Activated naive CD4-positive, alpha-beta T cell treated with anti-CD3 and anti-CD28 coated beads, Interleukin-2, amount 10 ng/mL, durations not matched to agents 7 days and 5 days (primary cell): ENCODE measurements around the gene TMEM30B.
"Not testable (repeated sequence)": the region's sequence is repeated elsewhere in the genome, so short reads cannot be mapped to it uniquely, and the experiment has no call there.

Experiments
- CTCF ChIA-PET: fragments of 350-600 bp; sonication (Branson Sonifier 250); formaldehyde crosslinking; loops from one replicate; lab custom pipeline; 2021; ENCODE audit warnings: antibody characterized with exemption; lab: Charles Lee
- DNase-seq: peaks from one replicate; pipeline ENCODE4 v3.0.0-alpha.2; 2020
- H3K27ac Mint-ChIP-seq: one replicate; pipeline ENCODE4 v1.8.0; 2021; ENCODE audit warnings: mild to moderate bottlenecking, moderate library complexity, mixed read lengths
- H3K27me3 Mint-ChIP-seq: one replicate; pipeline ENCODE4 v1.8.0; 2021; ENCODE audit warnings: mild to moderate bottlenecking, mixed read lengths
- H3K36me3 Mint-ChIP-seq: one replicate; pipeline ENCODE4 v1.8.0; 2021; ENCODE audit warnings: mixed read lengths
- H3K4me1 Mint-ChIP-seq: one replicate; pipeline ENCODE4 v1.8.0; 2021; ENCODE audit warnings: mixed read lengths
- H3K4me3 Mint-ChIP-seq: one replicate; pipeline ENCODE4 v1.8.0; 2021; ENCODE audit warnings: mild to moderate bottlenecking, moderate library complexity, mixed read lengths
- H3K9me3 Mint-ChIP-seq: one replicate; pipeline ENCODE4 v1.8.0; 2021; ENCODE audit warnings: mixed read lengths

TMEM30B gene

GRCh38 chr14:61320170-61320569 lies 39.0 kb upstream of the TMEM30B start:
- not testable (repeated sequence) for DNase-seq, H3K4me3 Mint-ChIP-seq, H3K9me3 Mint-ChIP-seq, H3K27ac Mint-ChIP-seq, H3K27me3 Mint-ChIP-seq
- H3K36me3 Mint-ChIP-seq = peaks cover 25% of the 10 kb centered on the region
- peaks cover 14% of the 10 kb centered on the region for H3K4me1 Mint-ChIP-seq
- CTCF ChIA-PET = interaction anchor here (0.8 to 2.0 kb wide), 5 partner anchors 9 to 141 kb away, joined by 3 to 6 read pairs (median 3); no protein-coding TSS in a partner anchor

DNA sequence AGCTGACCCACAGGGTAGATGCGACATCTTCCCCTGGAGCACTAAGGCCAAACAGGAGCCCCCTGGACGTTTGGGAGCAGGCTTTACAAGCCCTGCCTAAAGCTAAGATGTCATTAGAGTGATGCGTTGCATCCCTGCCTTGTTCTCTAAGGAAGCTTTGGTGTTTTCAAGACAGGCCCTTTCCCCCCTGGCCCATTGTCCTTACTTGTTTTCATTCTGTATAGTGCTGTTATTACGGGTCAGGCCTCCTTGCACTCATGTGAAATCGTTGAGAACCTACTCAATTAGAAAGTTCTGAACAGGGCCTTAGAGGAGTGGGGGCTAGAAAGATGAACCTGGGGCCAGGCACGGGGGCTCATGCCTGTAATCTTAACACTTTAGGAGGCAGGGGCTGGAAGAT lies 38.6 kb upstream of the TMEM30B start:
- no peak for DNase-seq
- CTCF ChIA-PET = interaction anchor here (0.9 to 2.0 kb wide), 4 partner anchors 9 to 141 kb away, joined by 3 to 6 read pairs (median 3); no protein-coding TSS in a partner anchor
- peaks cover 23% of the 10 kb centered on the region for H3K36me3 Mint-ChIP-seq
- H3K27me3 Mint-ChIP-seq = no peaks in the 10 kb centered on the region
- no peaks in the 10 kb centered on the region for H3K9me3 Mint-ChIP-seq
- H3K4me3 Mint-ChIP-seq = no peak overlapping the region
- peaks cover 9% of the 10 kb centered on the region for H3K4me1 Mint-ChIP-seq
- H3K27ac Mint-ChIP-seq = no peak overlapping the region

DNA sequence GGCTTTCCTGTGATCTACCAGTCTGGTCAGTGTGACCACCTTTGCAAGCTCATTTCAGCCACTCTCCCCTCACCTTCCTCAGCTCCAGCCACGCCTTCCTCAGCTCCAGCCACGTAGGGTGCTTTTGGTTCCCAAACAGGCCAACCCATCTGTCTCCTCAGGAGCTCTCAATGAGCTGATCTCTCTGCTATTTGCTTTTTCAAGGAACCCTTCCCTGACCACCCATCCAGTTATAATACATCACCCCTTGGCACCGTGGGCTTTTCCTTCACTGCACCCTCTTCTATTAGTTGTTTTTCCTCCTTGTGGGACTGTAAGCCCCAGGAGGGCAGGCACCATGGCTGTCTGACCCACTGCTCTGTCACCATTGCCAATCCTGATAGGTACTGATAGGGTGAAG lies 37.9 kb upstream of the TMEM30B start:
- peaks cover 6% of the 10 kb centered on the region for H3K4me1 Mint-ChIP-seq
- peaks cover 25% of the 10 kb centered on the region for H3K36me3 Mint-ChIP-seq
- no peak for DNase-seq
- H3K27ac Mint-ChIP-seq = no peak overlapping the region
- H3K9me3 Mint-ChIP-seq = peaks cover 3% of the 10 kb centered on the region
- H3K4me3 Mint-ChIP-seq = no peak overlapping the region
- no peaks in the 10 kb centered on the region for H3K27me3 Mint-ChIP-seq
- CTCF ChIA-PET = interaction anchor here (0.9 to 2.0 kb wide), 4 partner anchors 10 to 142 kb away, joined by 3 to 6 read pairs (median 3); no protein-coding TSS in a partner anchor

- H3K27me3 Mint-ChIP-seq = no peaks in the 10 kb centered on the region
- DNase-seq = no peak
- peaks cover 24% of the 10 kb centered on the region for H3K9me3 Mint-ChIP-seq
- H3K27ac Mint-ChIP-seq = no peak overlapping the region
- CTCF ChIA-PET = no interaction called here
- no peaks in the 10 kb centered on the region for H3K4me1 Mint-ChIP-seq
- no peak overlapping the region for H3K4me3 Mint-ChIP-seq
- peaks cover 26% of the 10 kb centered on the region for H3K36me3 Mint-ChIP-seq
These were observed 34.2 kb upstream of the TMEM30B start for GRCh38 chr14:61315313-61315712.

DNA sequence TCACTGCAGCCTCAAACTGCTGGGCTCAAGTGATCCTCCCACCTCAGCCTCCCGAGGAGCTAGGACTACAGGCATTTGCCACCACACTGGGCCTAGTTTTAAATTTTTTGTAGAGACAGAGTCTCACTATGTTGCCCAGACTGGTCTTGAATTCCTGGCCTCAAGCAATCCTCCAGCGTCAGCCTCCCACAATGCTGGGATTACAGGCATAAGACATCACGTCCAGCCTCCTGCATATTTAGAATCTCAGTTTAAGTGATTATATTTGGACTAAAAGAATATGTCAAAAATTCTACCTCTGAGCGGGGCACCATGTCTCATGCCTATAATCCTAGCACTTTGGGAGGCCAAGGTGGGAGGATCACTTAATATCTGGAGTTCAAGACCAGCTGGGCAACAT lies 27.6 kb upstream of the TMEM30B start:
- not testable (repeated sequence) for H3K4me1 Mint-ChIP-seq, H3K27me3 Mint-ChIP-seq, H3K4me3 Mint-ChIP-seq, DNase-seq, H3K27ac Mint-ChIP-seq
- CTCF ChIA-PET = interaction anchor here (1.2 to 2.1 kb wide), 4 partner anchors 10 to 529 kb away, joined by 3 to 6 read pairs (median 4); no protein-coding TSS in a partner anchor
- H3K9me3 Mint-ChIP-seq = peaks cover 41% of the 10 kb centered on the region
- peaks cover 51% of the 10 kb centered on the region for H3K36me3 Mint-ChIP-seq

GRCh38 chr14:61308198-61308597 lies 27.1 kb upstream of the TMEM30B start:
- Mint-ChIP-seq H3K27me3 (no peaks in the 10 kb centered on the region), H3K27ac (no peak overlapping the region), H3K36me3 (peaks cover 51% of the 10 kb centered on the region), H3K4me1 (peaks cover 9% of the 10 kb centered on the region), H3K9me3 (peaks cover 37% of the 10 kb centered on the region), H3K4me3 (no peak overlapping the region)
- CTCF ChIA-PET = interaction anchor here (0.7 to 2.1 kb wide), 3 partner anchors 11 to 529 kb away, joined by 3 to 6 read pairs (median 3); no protein-coding TSS in a partner anchor
- no peak for DNase-seq

GRCh38 chr14:61304688-61305087 lies 23.6 kb upstream of the TMEM30B start:
- CTCF ChIA-PET = interaction anchor here (0.7 to 0.8 kb wide), 2 partner anchors 19 to 535 kb away, joined by 4 read pairs; no protein-coding TSS in a partner anchor
- DNase-seq = no peak
- peaks cover 13% of the 10 kb centered on the region for H3K9me3 Mint-ChIP-seq
- peaks cover 18% of the 10 kb centered on the region for H3K4me1 Mint-ChIP-seq
- H3K4me3 Mint-ChIP-seq = no peak overlapping the region
- no peak overlapping the region for H3K27ac Mint-ChIP-seq
- H3K27me3 Mint-ChIP-seq = no peaks in the 10 kb centered on the region
- H3K36me3 Mint-ChIP-seq = peaks cover 43% of the 10 kb centered on the region

- CTCF ChIA-PET = interaction anchor here (1.2 kb wide), 1 partner anchor 15 kb away, joined by 3 read pairs; no protein-coding TSS in a partner anchor
- H3K36me3 Mint-ChIP-seq = peaks cover 30% of the 10 kb centered on the region
- no peak overlapping the region for H3K27ac Mint-ChIP-seq
- peaks cover 2% of the 10 kb centered on the region for H3K9me3 Mint-ChIP-seq
- DNase-seq = no peak
- no peaks in the 10 kb centered on the region for H3K27me3 Mint-ChIP-seq
- peaks cover 45% of the 10 kb centered on the region for H3K4me1 Mint-ChIP-seq
- no peak overlapping the region for H3K4me3 Mint-ChIP-seq
These were observed 19.6 kb upstream of the TMEM30B start for GRCh38 chr14:61300754-61301153.

GRCh38 chr14:61300209-61300608 lies 19.1 kb upstream of the TMEM30B start:
- Mint-ChIP-seq H3K4me1 (peaks cover 49% of the 10 kb centered on the region), H3K36me3 (peaks cover 27% of the 10 kb centered on the region), H3K9me3 (no peaks in the 10 kb centered on the region), H3K4me3 (no peak overlapping the region), H3K27me3 (no peaks in the 10 kb centered on the region), H3K27ac (no peak overlapping the region)
- no peak for DNase-seq
- CTCF ChIA-PET = no interaction called here

DNA sequence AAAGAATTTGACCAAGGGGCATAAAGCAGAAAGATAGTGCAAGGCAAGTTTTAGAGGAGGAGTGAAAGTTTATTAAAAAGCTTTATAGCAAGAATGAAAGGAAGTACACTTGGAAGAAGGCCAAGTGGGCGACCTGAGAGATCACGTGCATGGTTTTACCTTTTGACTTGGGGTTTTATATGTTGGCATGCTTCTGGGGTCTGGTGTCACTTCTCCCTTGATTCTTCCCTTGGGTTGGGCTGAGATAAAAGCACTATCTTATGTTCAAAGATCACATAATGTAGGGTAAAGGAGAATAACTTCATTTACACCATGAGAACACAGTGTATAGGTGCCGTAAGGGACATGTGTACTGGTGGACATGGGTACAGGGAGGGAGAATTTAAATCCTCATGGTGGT lies 17.7 kb upstream of the TMEM30B start:
- Mint-ChIP-seq H3K4me1 (peaks cover 49% of the 10 kb centered on the region), H3K27ac (no peak overlapping the region), H3K9me3 (no peaks in the 10 kb centered on the region), H3K27me3 (no peaks in the 10 kb centered on the region), H3K4me3 (no peak overlapping the region), H3K36me3 (peaks cover 27% of the 10 kb centered on the region)
- DNase-seq = no peak
- CTCF ChIA-PET = interaction anchor here (0.7 to 0.8 kb wide), 2 partner anchors 448 to 1134 kb away, joined by 3 read pairs; no protein-coding TSS in a partner anchor

DNA sequence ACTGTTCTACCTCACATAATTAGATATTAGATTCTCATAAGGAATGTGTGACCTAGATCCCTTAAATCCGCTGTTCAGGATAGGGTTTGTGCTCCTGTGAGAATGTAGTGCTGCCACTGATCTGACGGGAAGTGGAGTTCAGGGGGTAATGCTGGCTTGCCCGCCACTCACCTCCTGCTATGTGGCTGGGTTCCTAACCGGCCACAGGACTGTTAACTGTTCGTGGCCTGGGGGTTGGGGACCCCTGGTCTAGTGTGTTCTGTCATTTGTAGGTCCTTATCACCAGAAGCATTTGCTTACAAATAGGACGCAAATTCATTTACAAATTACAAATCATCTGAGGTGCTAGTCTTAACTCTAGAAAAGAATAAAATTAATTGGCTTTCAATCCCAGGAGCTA lies 16.4 kb upstream of the TMEM30B start:
- CTCF ChIA-PET = interaction anchor here (0.8 to 1.0 kb wide), 2 partner anchors 164 to 540 kb away, joined by 3 to 5 read pairs; no protein-coding TSS in a partner anchor
- no peak for DNase-seq
- Mint-ChIP-seq H3K27ac (no peak overlapping the region), H3K36me3 (peaks cover 19% of the 10 kb centered on the region), H3K4me3 (no peak overlapping the region), H3K27me3 (no peaks in the 10 kb centered on the region), H3K4me1 (peaks cover 49% of the 10 kb centered on the region), H3K9me3 (no peaks in the 10 kb centered on the region)

GRCh38 chr14:61296719-61297502 lies 15.8 kb upstream of the TMEM30B start:
- Mint-ChIP-seq H3K9me3 (no peaks in the 10 kb centered on the region), H3K36me3 (peaks cover 19% of the 10 kb centered on the region), H3K27ac (no peak overlapping the region), H3K27me3 (no peaks in the 10 kb centered on the region), H3K4me1 (peaks cover 49% of the 10 kb centered on the region), H3K4me3 (no peak overlapping the region)
- DNase-seq = no peak
- CTCF ChIA-PET = interaction anchor here (0.8 to 1.7 kb wide), 10 partner anchors 9 to 548 kb away, joined by 3 to 9 read pairs (median 4); no protein-coding TSS in a partner anchor

DNA sequence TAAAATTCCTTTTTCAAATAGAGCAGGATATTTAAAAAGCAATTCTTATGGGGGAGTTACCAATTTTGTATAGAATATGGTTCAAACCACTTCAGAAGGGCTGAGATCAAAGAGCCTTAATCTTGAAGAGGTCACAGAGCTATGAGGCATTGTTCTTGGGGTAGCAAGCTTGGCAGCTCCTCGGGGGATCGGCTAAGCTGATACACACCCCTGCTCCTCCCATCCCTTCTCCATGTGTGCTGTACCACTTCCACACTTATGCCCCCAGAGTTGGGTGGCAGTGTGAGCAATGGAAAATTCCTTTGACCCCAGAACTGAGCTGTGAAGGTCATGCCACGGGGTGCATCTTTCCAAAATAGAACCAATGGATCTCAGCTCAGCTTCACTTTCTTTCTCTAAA lies 15.0 kb upstream of the TMEM30B start:
- H3K27me3 Mint-ChIP-seq = no peaks in the 10 kb centered on the region
- no peak overlapping the region for H3K4me3 Mint-ChIP-seq
- no peak for DNase-seq
- H3K4me1 Mint-ChIP-seq = peaks cover 49% of the 10 kb centered on the region
- peaks cover 19% of the 10 kb centered on the region for H3K36me3 Mint-ChIP-seq
- no peak overlapping the region for H3K27ac Mint-ChIP-seq
- no peaks in the 10 kb centered on the region for H3K9me3 Mint-ChIP-seq
- CTCF ChIA-PET = interaction anchor here (0.8 to 1.7 kb wide), 10 partner anchors 9 to 549 kb away, joined by 3 to 9 read pairs (median 4); no protein-coding TSS in a partner anchor

GRCh38 chr14:61290701-61291100 lies 9.6 kb upstream of the TMEM30B start:
- H3K36me3 Mint-ChIP-seq = no peaks in the 10 kb centered on the region
- H3K9me3 Mint-ChIP-seq = no peaks in the 10 kb centered on the region
- no peak overlapping the region for H3K4me3 Mint-ChIP-seq
- DNase-seq = no peak
- H3K4me1 Mint-ChIP-seq = peaks cover 15% of the 10 kb centered on the region
- H3K27ac Mint-ChIP-seq = no peak overlapping the region
- CTCF ChIA-PET = interaction anchor here (1.5 kb wide), 1 partner anchor 547 kb away, joined by 3 read pairs; no protein-coding TSS in a partner anchor
- peaks cover 5% of the 10 kb centered on the region for H3K27me3 Mint-ChIP-seq
